Mucosa of gallbladder (tissue), 1 donor: ENCODE measurements around the gene RB1. TPM values are rescaled to one million over a fixed set of nuclear protein-coding genes. Genes with fewer than 3 reads are reported as not detected.
"Not testable (repeated sequence)": the region's sequence is repeated elsewhere in the genome, so short reads cannot be mapped to it uniquely, and the experiment has no call there.

Experiments used
- DNase-seq: peaks from one replicate; pipeline ENCODE4 v3.0.0-alpha.2; 2020; ENCODE audit warnings: low spot score
- total RNA-seq: library from RNA; stranded (reverse); gene quantifications from one replicate; pipeline ENCODE4 v1.2.1, GENCODE V29; 2021
- donor health status: DM: no; HTN: no; CAD: no.

RB1 gene
- total RNA-seq, 1 donor from 2014 or later = 37.8 TPM

- DNase-seq = no peak
Measured at GRCh38 chr13:48349525-48349924, 46.0 kb downstream of the RB1 start.

GRCh38 chr13:48353590-48353989 lies 50.0 kb downstream of the RB1 start:
- no peak for DNase-seq

GRCh38 chr13:48355524-48355923 lies 52.0 kb downstream of the RB1 start:
- not testable (repeated sequence) for DNase-seq

GRCh38 chr13:48356750-48357149 lies 53.2 kb downstream of the RB1 start:
- DNase-seq = no peak

GRCh38 chr13:48369988-48370387 lies 66.4 kb downstream of the RB1 start:
- no peak for DNase-seq

GRCh38 chr13:48370815-48371214 lies 67.3 kb downstream of the RB1 start:
- no peak for DNase-seq

- DNase-seq = no peak
Measured at GRCh38 chr13:48377857-48378256, 74.3 kb downstream of the RB1 start.

GRCh38 chr13:48380581-48380980 lies 77.0 kb downstream of the RB1 start:
- DNase-seq = no peak

GRCh38 chr13:48383384-48383783 lies 79.8 kb downstream of the RB1 start:
- no peak for DNase-seq

GRCh38 chr13:48386816-48387215 lies 83.3 kb downstream of the RB1 start:
- no peak for DNase-seq

GRCh38 chr13:48391257-48391656 lies 87.7 kb downstream of the RB1 start:
- DNase-seq = no peak

- no peak for DNase-seq
Measured at GRCh38 chr13:48393030-48393697, 89.6 kb downstream of the RB1 start.

- no peak for DNase-seq
Measured at GRCh38 chr13:48393698-48394085, 90.1 kb downstream of the RB1 start.

- DNase-seq = no peak
Measured at GRCh38 chr13:48397744-48398143, 94.2 kb downstream of the RB1 start.

GRCh38 chr13:48398450-48399095 lies 95.0 kb downstream of the RB1 start:
- no peak for DNase-seq

- DNase-seq = no peak
Measured at GRCh38 chr13:48400090-48400694, 96.6 kb downstream of the RB1 start.

- no peak for DNase-seq
Measured at GRCh38 chr13:48400850-48401291, 97.3 kb downstream of the RB1 start.

- no peak for DNase-seq
Measured at GRCh38 chr13:48401480-48401879, 97.9 kb downstream of the RB1 start.

GRCh38 chr13:48402325-48402932 lies 98.9 kb downstream of the RB1 start:
- no peak for DNase-seq

GRCh38 chr13:48403151-48403631 lies 99.6 kb downstream of the RB1 start:
- no peak for DNase-seq

- no peak for DNase-seq
Measured at GRCh38 chr13:48403913-48404312, 100.4 kb downstream of the RB1 start.

GRCh38 chr13:48404952-48405351 lies 101.4 kb downstream of the RB1 start:
- DNase-seq = no peak

- no peak for DNase-seq
Measured at GRCh38 chr13:48405875-48406274, 102.3 kb downstream of the RB1 start.
